IPS-11a (cell line): Measurements from ENCODE around the gene PROC.
"Not testable (repeated sequence)": the region's sequence is repeated elsewhere in the genome, so short reads cannot be mapped to it uniquely, and the experiment has no call there.

Experiments used
- H3K4me3 ChIP-seq: one replicate; pipeline ENCODE4 v1.5.1; 2013; ENCODE audit warnings: low read depth, low read length, control low read depth

Gene PROC

DNA sequence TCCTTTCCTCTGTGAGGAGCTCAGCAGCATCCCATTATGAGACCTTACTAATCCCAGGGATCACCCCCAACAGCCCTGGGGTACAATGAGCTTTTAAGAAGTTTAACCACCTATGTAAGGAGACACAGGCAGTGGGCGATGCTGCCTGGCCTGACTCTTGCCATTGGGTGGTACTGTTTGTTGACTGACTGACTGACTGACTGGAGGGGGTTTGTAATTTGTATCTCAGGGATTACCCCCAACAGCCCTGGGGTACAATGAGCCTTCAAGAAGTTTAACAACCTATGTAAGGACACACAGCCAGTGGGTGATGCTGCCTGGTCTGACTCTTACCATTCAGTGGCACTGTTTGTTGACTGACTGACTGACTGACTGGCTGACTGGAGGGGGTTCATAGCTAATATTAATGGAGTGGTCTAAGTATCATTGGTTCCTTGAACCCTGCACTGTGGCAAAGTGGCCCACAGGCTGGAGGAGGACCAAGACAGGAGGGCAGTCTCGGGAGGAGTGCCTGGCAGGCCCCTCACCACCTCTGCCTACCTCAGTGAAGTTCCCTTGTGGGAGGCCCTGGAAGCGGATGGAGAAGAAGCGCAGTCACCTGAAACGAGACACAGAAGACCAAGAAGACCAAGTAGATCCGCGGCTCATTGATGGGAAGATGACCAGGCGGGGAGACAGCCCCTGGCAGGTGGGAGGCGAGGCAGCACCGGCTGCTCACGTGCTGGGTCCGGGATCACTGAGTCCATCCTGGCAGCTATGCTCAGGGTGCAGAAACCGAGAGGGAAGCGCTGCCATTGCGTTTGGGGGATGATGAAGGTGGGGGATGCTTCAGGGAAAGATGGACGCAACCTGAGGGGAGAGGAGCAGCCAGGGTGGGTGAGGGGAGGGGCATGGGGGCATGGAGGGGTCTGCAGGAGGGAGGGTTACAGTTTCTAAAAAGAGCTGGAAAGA lies 7.6 kb downstream of the PROC start:
- no peak overlapping the region for H3K4me3 ChIP-seq

DNA sequence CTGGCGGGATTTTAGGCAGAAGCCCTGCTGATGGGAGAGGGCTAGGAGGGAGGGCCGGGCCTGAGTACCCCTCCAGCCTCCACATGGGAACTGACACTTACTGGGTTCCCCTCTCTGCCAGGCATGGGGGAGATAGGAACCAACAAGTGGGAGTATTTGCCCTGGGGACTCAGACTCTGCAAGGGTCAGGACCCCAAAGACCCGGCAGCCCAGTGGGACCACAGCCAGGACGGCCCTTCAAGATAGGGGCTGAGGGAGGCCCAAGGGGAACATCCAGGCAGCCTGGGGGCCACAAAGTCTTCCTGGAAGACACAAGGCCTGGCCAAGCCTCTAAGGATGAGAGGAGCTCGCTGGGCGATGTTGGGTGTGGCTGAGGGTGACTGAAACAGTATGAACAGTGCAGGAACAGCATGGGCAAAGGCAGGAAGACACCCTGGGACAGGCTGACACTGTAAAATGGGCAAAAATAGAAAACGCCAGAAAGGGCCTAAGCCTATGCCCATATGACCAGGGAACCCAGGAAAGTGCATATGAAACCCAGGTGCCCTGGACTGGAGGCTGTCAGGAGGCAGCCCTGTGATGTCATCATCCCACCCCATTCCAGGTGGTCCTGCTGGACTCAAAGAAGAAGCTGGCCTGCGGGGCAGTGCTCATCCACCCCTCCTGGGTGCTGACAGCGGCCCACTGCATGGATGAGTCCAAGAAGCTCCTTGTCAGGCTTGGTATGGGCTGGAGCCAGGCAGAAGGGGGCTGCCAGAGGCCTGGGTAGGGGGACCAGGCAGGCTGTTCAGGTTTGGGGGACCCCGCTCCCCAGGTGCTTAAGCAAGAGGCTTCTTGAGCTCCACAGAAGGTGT lies 8.5 kb downstream of the PROC start:
- H3K4me3 ChIP-seq = no peak overlapping the region

DNA sequence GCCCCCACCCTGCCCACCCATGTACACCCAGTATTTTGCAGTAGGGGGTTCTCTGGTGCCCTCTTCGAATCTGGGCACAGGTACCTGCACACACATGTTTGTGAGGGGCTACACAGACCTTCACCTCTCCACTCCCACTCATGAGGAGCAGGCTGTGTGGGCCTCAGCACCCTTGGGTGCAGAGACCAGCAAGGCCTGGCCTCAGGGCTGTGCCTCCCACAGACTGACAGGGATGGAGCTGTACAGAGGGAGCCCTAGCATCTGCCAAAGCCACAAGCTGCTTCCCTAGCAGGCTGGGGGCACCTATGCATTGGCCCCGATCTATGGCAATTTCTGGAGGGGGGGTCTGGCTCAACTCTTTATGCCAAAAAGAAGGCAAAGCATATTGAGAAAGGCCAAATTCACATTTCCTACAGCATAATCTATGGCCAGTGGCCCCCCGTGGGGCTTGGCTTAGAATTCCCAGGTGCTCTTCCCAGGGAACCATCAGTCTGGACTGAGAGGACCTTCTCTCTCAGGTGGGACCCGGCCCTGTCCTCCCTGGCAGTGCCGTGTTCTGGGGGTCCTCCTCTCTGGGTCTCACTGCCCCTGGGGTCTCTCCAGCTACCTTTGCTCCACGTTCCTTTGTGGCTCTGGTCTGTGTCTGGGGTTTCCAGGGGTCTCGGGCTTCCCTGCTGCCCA lies 9.3 kb downstream of the PROC start:
- H3K4me3 ChIP-seq = no peak overlapping the region

DNA sequence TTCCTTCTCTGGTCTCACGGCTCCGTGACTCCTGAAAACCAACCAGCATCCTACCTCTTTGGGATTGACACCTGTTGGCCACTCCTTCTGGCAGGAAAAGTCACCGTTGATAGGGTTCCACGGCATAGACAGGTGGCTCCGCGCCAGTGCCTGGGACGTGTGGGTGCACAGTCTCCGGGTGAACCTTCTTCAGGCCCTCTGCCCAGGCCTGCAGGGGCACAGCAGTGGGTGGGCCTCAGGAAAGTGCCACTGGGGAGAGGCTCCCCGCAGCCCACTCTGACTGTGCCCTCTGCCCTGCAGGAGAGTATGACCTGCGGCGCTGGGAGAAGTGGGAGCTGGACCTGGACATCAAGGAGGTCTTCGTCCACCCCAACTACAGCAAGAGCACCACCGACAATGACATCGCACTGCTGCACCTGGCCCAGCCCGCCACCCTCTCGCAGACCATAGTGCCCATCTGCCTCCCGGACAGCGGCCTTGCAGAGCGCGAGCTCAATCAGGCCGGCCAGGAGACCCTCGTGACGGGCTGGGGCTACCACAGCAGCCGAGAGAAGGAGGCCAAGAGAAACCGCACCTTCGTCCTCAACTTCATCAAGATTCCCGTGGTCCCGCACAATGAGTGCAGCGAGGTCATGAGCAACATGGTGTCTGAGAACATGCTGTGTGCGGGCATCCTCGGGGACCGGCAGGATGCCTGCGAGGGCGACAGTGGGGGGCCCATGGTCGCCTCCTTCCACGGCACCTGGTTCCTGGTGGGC lies 10.0 kb downstream of the PROC start:
- no peak overlapping the region for H3K4me3 ChIP-seq

DNA sequence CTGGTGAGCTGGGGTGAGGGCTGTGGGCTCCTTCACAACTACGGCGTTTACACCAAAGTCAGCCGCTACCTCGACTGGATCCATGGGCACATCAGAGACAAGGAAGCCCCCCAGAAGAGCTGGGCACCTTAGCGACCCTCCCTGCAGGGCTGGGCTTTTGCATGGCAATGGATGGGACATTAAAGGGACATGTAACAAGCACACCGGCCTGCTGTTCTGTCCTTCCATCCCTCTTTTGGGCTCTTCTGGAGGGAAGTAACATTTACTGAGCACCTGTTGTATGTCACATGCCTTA lies 10.5 kb downstream of the PROC start:
- no peak overlapping the region for H3K4me3 ChIP-seq

DNA sequence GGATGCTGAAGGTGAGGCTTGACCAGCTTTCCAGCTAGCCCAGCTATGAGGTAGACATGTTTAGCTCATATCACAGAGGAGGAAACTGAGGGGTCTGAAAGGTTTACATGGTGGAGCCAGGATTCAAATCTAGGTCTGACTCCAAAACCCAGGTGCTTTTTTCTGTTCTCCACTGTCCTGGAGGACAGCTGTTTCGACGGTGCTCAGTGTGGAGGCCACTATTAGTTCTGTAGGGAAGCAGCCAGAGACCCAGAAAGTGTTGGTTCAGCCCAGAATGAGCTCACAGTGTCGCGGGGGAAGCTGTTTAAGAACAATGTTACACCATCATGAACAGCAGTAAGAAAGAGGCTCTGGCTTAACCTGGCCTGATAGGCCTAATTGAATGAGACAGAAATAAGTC lies 11.1 kb downstream of the PROC start:
- no peak overlapping the region for H3K4me3 ChIP-seq

DNA sequence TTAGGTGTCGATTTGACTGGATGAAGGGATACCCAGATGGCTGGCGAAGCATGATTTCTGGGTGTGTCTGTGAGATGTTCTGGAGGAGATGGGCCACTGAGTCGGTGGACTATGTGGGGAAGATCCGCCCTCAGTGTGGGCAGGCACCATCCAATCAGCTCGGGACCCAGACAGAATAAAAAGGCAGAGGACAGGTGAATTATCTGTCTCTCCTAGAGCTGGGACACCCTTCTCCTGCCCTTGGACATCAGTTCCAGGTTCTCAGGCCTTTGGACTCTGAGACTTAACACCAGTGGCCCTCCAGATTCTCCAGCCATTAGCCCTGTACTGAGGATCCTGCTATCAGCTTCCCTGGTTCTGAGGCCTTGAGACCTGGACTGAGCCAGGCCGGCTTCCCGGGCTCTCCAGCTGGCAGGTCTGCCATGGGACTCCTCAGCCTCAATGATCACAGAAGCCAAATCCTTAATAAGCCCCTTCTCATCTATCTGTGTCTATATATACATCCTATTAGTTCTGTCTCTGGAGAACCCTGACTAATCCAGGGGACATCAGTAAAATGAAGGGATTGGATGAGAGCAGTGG lies 11.7 kb downstream of the PROC start:
- no peak overlapping the region for H3K4me3 ChIP-seq

DNA sequence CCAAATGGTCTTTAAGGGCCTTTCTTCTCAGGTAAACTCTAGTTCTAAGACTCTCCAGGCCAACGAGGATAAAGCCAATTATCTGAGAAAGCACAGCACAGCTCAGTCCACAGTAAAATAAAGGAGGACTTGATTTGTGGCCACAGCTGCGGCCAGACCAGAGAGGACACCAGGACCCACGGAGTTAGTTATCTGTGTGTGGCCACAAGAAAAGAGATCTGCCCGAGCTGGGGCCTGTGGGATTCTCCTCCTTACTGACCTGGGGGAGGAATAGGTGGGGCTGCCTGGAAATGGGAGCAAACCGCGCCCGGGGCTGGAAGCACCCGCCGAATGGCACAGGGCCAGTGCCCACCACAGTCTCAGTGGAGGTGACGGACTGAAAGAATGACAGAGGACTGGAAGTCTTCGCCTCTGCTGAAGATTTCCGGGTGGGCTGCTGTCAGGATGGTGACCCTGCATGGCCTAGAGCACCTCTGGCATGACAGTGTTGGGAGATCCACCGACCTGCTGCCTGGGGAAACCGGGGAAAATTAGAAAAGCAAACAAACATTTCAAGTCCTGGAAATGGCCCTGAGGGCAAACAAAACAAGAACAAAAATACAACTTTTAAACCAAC lies 13.3 kb downstream of the PROC start:
- H3K4me3 ChIP-seq = no peak overlapping the region

DNA sequence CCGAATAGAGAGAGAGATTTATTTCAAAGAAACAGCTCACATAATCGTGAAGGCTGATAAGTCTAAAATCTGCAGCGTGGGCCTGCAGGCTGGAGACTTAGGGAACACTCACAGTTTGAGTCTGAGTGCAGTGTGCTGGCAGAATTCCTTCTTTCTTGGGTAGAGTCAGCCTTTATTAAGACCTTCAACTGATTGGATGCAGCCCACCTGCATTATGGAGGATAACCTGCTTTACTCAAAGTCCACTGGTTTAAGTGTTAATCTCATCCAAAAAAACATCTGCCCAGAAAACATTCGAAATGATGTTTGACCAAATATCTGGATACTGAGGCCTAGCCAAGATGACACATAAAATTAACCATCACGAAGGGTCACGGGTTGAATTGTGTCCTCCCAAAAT lies 16.3 kb downstream of the PROC start:
- no peak overlapping the region for H3K4me3 ChIP-seq

DNA sequence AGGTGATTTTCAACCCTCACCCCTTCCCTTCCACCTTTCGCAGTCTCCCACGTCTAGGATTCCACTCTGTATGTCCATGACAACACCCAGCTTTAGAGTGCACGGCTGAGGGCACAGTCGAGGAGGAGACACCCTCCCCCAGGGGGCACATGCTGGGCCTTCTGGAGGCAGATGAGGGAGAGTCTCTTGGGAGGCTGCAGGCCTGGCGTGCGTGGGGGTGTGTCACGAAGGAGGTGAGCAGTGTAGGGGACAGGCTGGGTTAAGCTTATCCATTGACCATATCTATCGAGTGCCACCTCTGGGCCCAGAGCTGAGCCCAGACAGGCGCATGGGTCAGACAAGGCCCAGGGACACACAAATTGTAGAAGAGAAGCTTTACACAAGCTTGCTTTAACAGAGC lies 18.8 kb downstream of the PROC start:
- H3K4me3 ChIP-seq = no peak overlapping the region

DNA sequence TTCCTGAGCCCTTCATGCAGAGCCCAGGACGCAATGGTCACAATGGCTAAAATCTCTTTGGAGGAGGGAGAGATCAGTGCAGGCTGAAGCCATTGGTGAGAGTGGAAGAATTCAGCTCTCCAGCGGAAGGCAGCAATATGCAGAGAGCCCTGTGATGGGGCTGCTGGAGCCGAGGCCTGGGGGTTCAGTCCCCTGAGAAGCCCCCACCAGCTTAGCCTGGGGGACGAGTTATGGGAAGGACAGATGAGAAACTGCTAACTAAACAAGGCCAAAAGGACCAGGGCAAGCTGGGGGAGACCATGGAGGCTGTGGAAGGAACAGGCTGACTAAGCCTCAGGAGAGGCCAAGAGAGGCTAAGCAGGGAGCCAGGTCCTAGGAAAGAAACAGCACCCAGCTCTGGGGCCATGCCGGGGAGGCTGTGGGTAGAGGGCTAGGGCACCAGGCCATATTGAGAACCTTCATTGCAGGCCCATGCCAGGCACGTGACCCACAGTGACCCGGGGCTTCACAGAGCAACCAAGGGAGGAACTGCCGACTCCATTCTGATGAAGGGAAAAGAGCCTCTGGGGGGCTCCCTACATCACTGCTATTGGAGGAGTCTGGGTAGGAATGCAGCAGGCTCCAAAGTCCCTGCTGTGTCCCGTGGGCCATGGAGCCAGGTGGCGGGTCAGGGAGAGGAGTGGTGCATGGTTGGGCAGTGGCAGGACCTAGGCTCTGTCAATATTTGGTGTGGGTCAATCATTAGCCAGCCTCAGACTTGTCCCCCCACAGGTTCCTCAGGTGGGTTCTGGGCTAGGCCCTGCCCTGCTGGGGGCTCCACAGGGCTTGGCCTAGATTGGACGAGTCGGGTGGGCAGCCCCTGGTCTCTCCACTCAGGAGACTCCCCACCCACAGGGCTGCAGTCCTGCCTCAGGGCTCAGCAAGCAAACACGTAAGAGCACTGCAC lies 19.8 kb downstream of the PROC start:
- no peak overlapping the region for H3K4me3 ChIP-seq

DNA sequence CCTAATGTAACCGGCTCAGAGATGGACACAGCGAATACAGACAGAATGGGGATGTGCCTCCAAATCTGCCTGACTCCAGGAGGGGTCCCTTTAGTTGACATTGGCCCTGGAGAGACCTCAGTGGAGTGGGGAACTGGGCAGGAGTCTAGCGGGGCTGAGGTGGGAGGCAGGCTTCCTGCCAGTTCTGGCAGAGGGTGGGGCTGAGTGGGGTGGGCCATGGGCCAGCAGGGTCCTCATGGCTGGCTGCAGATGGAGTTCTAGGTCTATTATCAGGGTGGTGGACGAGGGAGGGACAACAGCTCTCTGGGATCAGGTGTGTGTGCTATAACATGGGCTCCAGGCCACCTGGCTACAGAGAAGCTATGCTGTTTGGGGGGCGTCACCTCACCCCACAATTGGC lies 21.1 kb downstream of the PROC start:
- H3K4me3 ChIP-seq = no peak overlapping the region

DNA sequence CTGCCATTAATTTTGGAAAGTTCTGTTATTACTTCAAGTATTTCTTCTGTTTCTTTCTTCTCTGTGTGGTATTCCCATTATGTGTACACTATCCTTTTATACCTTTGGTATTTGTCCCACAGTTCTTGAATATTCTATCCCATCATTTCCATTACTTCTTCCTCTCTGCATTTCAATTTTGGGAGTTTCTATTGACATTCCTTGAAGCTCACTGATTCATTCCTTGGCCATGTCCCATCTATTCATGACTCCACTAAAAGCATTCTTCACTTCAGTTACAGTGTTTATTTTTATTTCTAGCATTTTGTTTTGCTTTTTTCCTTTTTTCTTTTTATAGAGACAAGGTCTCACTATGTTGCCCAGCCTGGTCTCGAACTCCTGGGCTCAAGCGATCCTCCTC lies 30.3 kb downstream of the PROC start:
- no peak overlapping the region for H3K4me3 ChIP-seq

DNA sequence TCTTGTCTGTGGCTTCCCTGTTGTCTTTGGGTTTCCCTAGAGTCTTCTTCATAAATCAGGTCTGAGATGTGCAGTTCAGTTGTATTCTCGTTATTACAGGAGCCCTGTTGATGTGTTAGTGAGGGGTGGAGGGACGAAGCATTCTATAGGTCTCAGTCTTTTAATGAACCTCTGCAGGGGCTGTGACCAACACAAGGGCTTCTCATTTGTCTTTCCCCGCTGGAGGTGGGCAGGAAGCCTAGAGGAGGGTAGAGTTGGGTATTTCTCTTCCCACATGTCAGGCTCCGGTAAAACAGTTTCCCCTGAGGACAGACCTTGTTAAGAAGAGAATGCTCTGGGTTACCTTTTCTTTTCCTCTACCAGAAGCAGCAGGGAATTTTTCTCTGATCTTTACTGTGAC lies 31.2 kb downstream of the PROC start:
- no peak overlapping the region for H3K4me3 ChIP-seq

DNA sequence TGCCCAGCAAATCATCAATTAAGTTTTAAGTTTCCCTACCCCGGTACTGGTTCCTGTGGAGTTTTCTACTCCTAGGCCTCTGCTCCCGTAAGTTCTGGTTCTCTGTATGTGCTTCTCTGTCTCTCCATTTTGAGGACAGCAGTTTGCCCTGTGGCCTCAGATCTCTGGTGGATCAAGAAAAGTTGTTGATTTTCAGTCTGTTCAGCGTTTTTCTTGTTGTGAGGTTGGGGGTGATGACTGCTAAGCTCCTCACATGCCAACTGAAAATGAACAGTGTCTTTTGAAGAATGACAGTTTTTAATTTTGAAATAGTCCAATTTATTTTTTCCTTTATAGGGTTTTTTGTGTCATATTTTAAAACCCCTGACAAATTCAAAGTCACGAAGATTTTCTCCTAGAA lies 31.7 kb downstream of the PROC start:
- H3K4me3 ChIP-seq = no peak overlapping the region

DNA sequence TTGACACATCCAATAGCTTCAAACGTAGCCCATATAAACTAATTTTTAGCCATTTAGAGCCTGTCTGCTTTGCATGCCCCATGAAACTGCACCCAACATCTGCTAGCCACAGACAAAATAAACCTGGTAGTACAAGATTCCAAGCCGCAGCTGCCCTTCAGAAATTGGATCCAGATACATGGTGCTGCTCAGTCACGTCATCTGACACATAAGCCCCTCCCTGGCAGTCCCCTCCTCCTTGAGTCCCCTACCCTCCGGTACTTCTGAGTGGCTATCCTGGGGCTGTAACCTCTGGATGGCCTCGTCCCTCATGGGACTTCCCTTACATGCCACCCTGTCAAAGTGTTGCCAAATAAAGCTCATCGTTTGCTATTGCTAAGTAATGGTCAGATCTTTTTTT lies 33.8 kb downstream of the PROC start:
- H3K4me3 ChIP-seq = no peak overlapping the region

DNA sequence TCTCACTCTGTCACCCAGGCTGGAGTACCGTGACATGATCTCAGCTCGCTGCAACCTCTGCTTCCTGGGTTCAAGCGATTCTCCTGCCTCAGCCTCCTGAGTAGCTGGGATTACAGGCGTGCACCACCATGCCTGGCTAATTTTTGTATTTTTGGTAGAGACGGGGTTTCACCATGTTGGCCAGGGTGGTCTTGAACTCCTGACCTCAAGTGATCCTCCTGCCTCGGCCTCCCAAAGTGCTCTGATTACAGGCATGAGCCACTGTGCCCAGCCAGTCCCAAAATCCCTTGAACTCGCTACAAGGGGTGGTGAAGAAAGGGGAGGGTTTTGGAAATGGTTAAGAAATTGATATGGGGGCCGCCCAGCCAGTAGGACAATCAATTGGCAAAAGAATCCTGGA lies 34.2 kb downstream of the PROC start:
- not testable (repeated sequence) for H3K4me3 ChIP-seq

DNA sequence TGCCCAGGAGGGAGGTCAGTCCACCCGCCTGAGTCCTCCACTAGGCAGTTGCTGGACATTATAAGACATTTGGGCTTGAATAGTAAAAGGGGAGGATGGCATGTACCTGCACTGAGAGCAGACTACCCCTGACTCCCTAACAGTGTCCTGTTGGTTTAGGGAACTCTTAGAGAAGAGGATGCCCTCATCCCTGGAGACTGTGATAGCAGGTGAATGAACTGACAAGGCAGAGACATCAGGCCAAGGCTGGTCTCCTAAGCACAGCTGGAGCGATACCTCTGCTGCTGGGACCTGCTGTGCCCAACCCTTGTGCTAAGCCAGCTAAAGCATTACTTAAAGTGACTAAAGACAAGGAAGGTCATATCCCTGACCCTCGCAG lies 34.8 kb downstream of the PROC start:
- no peak overlapping the region for H3K4me3 ChIP-seq
